ENCODE measurements around the gene DGKG. TPM values are rescaled to one million over a fixed set of nuclear protein-coding genes. Genes with fewer than 3 reads are reported as not detected.

DGKG gene
- total RNA-seq, 4 donors from 2014 or later = 0.84 to 5.8 (median 2.9) TPM

DNA sequence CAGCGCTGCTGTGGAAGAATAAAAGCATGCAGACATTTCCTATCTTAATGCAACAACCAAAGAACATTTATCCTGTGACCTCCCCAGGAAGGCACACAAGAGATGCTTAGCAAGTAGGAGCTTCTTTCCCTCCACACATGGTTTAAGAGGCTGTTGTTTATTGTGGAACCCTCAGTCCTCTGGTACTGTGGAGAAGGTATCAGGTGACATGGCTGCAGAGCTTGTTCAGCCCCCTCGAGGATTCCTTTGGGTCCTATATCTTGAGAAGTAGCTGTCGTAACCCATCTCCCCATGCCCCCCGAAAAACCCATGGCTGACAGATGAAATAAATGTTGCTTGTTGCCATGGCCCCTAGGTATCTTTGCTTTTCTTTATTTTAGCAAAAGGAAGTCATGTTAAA is 232.8 kb downstream of the DGKG start:
- no peak for ATAC-seq (ENCODE audit: low FRiP score)
- DNase-seq (ENCODE audit: low spot score) = no peak
- TF ChIP-seq, protein P1, sequence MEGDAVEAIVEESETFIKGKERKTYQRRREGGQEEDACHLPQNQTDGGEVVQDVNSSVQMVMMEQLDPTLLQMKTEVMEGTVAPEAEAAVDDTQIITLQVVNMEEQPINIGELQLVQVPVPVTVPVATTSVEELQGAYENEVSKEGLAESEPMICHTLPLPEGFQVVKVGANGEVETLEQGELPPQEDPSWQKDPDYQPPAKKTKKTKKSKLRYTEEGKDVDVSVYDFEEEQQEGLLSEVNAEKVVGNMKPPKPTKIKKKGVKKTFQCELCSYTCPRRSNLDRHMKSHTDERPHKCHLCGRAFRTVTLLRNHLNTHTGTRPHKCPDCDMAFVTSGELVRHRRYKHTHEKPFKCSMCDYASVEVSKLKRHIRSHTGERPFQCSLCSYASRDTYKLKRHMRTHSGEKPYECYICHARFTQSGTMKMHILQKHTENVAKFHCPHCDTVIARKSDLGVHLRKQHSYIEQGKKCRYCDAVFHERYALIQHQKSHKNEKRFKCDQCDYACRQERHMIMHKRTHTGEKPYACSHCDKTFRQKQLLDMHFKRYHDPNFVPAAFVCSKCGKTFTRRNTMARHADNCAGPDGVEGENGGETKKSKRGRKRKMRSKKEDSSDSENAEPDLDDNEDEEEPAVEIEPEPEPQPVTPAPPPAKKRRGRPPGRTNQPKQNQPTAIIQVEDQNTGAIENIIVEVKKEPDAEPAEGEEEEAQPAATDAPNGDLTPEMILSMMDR (IDR thresholded peaks at IDR 0.05) = no peak

DNA sequence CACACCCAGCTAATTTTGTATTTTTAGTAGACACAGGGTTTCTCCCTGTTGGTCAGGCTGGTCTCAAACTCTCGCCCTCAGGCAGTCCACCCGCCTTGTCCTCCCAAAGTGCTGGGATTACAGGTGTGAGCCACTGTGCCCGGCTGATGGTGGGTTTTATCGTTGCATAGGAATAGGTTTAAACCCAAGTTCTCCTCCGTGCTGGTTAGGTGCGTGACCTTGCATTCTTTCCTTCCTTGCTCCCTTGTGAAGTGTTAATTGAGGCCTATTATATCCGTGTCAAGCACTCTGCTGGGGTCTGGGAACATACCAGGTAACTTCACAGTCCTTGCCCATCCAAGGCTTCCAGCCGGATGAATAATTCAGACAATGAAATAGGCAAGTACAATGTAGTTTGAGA is 233.9 kb downstream of the DGKG start:
- no peak for DNase-seq (ENCODE audit: low spot score)
- TF ChIP-seq, protein P1 (IDR thresholded peaks at IDR 0.05) = no peak
- no peak for ATAC-seq (ENCODE audit: low FRiP score)

DNA sequence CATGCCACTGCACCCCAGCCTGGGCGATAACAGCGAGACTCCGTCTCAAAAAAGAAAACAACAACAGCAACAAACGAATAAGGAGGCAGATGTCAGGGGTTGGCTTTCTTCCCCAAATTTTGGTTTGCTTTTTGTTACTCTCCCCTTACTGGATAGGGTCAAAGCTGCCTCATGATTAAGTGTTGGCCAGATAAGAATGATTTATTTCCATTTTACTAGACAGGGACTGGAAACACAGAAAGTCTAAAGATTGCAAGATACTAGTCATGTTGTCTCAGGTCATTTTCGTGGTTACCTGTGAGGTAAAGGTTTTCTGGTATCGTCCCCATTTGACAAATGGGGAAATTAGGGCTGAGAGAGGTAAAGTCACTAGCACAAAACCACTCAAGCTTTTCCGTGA is 234.6 kb downstream of the DGKG start:
- ATAC-seq (ENCODE audit: low FRiP score) = no peak
- TF ChIP-seq, protein P1 (IDR thresholded peaks at IDR 0.05) = no peak
- DNase-seq (ENCODE audit: low spot score) = no peak

DNA sequence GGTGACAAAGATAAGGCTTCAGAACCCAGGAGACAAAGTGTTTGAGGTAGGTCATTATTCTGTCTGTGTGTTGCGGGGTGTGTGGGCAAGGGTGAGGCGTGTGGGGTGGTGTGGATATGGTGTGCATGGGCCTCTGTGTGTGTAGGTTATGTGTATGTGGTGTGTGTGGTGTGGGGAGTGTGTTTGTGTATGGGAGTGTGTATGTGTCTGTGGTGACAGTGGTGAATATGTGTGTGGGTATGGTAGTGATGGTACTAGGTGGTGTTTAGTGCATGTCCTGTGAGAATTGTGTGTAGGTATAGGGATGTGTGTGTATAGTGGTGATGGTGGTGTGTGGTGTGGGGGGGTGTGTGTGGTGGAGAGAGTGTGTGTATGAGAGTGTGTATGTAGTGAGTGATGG is 236.9 kb downstream of the DGKG start:
- no peak for ATAC-seq (ENCODE audit: low FRiP score)
- no peak for DNase-seq (ENCODE audit: low spot score)
- TF ChIP-seq, protein P1 (IDR thresholded peaks at IDR 0.05) = no peak

DNA sequence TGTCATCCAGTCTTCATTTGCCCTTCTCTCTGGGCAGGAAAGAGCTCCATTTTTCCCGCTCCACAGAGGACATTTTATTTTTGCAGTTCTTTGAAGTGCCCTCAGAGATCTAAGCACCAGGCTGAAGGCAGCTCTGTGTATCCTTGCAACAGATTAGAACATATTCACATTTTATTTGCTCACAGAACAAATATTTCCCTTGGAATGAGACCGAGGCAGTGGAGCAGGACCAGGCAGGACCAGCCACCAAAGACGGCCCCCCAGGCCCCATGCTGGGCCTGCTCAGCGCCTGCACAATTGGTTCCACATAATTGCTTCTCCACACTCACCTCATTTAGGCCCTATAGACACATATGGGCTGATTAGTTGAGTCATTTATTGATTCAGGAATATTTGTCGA is 237.4 kb downstream of the DGKG start:
- ATAC-seq (ENCODE audit: low FRiP score) = no peak
- TF ChIP-seq, protein P1 (IDR thresholded peaks at IDR 0.05) = no peak

DNA sequence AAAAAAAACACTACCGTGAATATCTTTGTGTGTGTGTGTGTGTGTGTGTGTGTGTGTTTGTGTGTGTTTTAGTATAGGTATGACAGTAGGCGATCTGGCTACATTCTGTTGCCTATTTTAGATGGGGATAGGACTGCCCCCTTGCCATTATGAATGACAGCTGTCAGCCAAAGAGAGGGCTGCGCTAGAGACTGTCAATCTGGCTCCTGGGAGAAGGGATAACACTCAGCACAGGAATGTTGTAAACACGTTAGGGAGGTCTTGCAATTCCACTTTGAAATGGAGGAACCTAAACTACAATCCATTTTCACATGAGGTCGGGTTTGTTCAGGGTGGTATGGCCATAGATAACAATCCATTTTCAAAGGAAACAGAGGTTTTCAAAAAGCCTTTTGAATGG is 239.0 kb downstream of the DGKG start:
- TF ChIP-seq, protein P1 (IDR thresholded peaks at IDR 0.05) = no peak
- ATAC-seq (ENCODE audit: low FRiP score) (no peak), DNase-seq (ENCODE audit: low spot score) (no peak)

More for the DNA sequence above, 237.4 kb downstream of the DGKG start:
- no peak for DNase-seq (ENCODE audit: low spot score)

DNA sequence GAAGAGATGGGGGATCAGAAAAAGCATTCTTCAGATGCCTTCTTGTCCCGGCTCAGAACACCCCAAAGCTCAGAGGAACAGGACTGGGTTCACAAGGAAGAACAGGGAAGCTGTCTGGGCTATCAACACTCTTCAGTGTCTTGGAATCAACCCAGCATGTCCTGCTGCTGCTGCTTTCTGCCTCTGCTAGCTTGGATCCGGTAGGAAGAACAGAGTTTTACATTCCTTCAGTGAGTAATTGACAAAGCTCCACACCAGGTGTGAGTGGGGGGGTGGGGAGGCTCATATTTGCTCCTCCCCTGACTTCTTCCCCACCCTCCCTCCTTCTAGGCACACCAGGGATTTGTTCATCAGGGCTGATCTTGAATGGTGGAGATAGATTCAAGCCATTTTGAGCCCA is 240.1 kb downstream of the DGKG start:
- TF ChIP-seq, protein P1 (IDR thresholded peaks at IDR 0.05) = no peak
- ATAC-seq (ENCODE audit: low FRiP score) (no peak), DNase-seq (ENCODE audit: low spot score) (no peak)

Measured in omental fat pad (tissue), 4 donors.